Left lung (tissue), 10 donors: Measurements from ENCODE around the gene DNAJC11. TPM values are rescaled to one million over a fixed set of nuclear protein-coding genes. Genes with fewer than 3 reads are reported as not detected.
"Not testable (repeated sequence)": the region's sequence is repeated elsewhere in the genome, so short reads cannot be mapped to it uniquely, and the experiment has no call there.

Experiments used
- ATAC-seq: fragments of 200-7000 bp; cut with Tn5 transposase; one replicate; pipeline ENCODE4 v1.9.1; 2020; ENCODE audit warnings: moderate library complexity
- DNase-seq, 4 donors: peaks; one replicate each; pipeline ENCODE4 v3.0.0-alpha.2; 2013 to 2020
- H3K27ac ChIP-seq, 2 donors: fragments of 200-600 bp; sonication (generic) in 1 of 2; one replicate each; pipeline versions ENCODE4 v1.5.0 to v1.8.0; 2020 to 2021
- H3K27me3 ChIP-seq, 2 donors: fragments of 200-600 bp; sonication (generic) in 1 of 2; one replicate each; pipeline versions ENCODE4 v1.5.0 to v1.8.0; 2020 to 2021
- H3K36me3 ChIP-seq, 2 donors: fragments of 200-600 bp; sonication (generic) in 1 of 2; one replicate each; pipeline versions ENCODE4 v1.5.0 to v1.8.0; 2020 to 2021
- H3K4me1 ChIP-seq, 2 donors: fragments of 200-600 bp; one replicate each; pipeline ENCODE4 v1.8.0; 2021
- H3K4me3 ChIP-seq, 2 donors: fragments of 200-600 bp; sonication (generic) in 1 of 2; one replicate each; pipeline versions ENCODE4 v1.5.0 to v1.8.0; 2020 to 2021; ENCODE audit warnings: mild to moderate bottlenecking in 1 of 2
- H3K9me3 ChIP-seq, 2 donors: fragments of 200-600 bp; sonication (generic) in 1 of 2; one replicate each; pipeline versions ENCODE4 v1.5.0 to v1.8.0; 2020 to 2021
- intact Hi-C, 2 donors: fragments of 100-400 bp; cut with DNase I; formaldehyde crosslinking; loops; one replicate each; pipeline versions ENCODE4 v1.11.2 to v1.14.2; 2022
- polyA plus RNA-seq, 6 donors: library from polyadenylated mRNA; unstranded; fragments of 120-200 nt; gene quantifications; one replicate each; pipeline ENCODE4 v1.2.1, GENCODE V29; 2013; ENCODE audit not compliant: insufficient read length in 6 of 6
- total RNA-seq, 2 donors: library from RNA; stranded (reverse); fragmentation: NEBNext Ultra II Directional; extraction: Animal tissue kit (Norgen Biotek cat#: 25700); gene quantifications; one replicate each; pipeline ENCODE4 v1.2.1, GENCODE V29; 2021
- TF ChIP-seq, protein P1 (sequence below), 2 donors: fragments of 200-600 bp; sonication (generic) in 1 of 2; IDR thresholded peaks; one replicate each; pipeline versions ENCODE4 v1.5.0 to v1.8.0; 2021; ENCODE audit warnings: antibody characterized with exemption in 2 of 2
- donor health status: DM: no; HTN: yes; CAD: no.
- donor health status: DM: no; HTN: no; CAD: no.

Gene DNAJC11
- total and polyA plus RNA-seq, 8 donors, result 33.5 to 52.0 (median 46.7) TPM

DNA sequence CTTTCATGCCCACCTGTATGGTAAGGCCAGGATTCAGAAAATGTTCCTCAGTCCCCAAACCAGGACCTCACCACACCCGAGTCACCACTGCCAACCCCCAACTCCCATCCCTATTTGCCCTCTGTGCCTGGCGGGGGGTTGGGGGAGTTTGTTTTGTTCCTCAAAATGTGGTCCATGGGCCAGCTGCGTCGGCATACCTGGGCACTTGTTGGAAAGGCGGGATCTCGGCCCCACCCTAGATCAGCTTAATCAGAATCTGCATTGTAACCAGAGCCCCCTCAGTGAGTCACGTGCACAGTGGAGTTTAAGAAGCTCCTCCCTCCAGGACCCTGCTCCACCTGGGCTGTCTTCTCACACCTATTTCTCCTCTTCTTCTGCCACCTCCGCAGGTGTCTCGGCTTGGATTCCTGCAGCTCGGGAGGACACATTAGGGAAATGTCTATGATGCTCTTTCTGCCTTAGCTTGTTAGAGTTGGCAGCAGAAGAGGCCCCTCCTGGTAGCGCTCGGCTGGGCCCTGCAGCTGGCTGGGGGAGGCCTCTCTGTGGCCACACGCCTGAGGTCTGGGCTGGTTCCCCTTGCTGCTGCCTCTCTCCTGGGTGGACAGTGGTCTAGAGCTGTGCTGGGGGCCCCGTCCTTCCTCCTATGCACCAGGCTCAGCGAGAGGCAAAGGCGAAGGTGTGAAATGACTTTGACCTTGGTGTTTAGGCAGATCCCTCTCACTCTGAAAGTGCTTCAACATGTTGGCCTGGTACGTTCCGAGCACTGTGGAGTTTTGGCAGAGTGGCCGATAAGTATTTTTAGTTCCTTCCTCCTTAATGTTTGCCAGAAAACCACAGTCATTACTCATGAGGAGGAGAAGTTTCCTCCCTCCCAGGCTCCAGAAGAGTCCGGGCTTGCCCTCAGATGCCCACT is 41.8 kb upstream of the DNAJC11 start:
- intact Hi-C loops, result no loop called here
- ATAC-seq (peak; percentile 92), DNase-seq (peak in 2 of 4 donors; percentile 33 to 45)
- Histone ChIP-seq H3K4me1 (peaks cover 8 to 22% of the 10 kb centered on the region in 2 donors), H3K27me3 (no peaks in the 10 kb centered on the region), H3K36me3 (no peaks in the 10 kb centered on the region), H3K9me3 (no peaks in the 10 kb centered on the region), H3K27ac (peak overlapping the region; percentile 71 to 78), H3K4me3 (no peak overlapping the region)
- TF ChIP-seq, protein P1, sequence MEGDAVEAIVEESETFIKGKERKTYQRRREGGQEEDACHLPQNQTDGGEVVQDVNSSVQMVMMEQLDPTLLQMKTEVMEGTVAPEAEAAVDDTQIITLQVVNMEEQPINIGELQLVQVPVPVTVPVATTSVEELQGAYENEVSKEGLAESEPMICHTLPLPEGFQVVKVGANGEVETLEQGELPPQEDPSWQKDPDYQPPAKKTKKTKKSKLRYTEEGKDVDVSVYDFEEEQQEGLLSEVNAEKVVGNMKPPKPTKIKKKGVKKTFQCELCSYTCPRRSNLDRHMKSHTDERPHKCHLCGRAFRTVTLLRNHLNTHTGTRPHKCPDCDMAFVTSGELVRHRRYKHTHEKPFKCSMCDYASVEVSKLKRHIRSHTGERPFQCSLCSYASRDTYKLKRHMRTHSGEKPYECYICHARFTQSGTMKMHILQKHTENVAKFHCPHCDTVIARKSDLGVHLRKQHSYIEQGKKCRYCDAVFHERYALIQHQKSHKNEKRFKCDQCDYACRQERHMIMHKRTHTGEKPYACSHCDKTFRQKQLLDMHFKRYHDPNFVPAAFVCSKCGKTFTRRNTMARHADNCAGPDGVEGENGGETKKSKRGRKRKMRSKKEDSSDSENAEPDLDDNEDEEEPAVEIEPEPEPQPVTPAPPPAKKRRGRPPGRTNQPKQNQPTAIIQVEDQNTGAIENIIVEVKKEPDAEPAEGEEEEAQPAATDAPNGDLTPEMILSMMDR (IDR thresholded peaks at IDR 0.05), result no peak

DNA sequence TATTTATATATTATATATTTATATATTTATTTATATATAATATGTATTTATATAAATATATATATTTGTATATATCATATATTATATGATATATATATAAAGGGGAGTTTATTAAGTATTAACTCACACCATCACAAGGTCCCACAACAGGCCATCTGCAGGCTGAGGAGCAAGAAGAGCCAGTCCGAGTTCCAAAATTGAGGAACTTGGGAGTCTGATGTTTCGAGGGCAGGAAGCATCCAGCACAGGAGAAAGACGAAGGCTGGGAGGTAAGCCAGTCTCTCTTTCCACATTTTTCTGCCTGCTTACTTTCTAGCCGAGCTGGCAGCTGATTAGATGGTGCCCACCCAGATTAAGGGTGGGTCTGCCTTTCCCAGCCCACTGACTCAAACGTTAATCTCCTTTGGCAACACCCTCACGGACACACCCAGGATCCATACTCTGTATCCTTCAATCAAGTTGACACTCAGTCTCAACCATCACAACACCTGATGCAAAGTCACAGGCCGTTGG is 41.1 kb upstream of the DNAJC11 start:
- H3K4me3 ChIP-seq, H3K27me3 ChIP-seq, DNase-seq, H3K9me3 ChIP-seq, intact Hi-C loops, ATAC-seq, H3K36me3 ChIP-seq: not testable (repeated sequence)
- Histone ChIP-seq H3K4me1 (peaks cover 8 to 22% of the 10 kb centered on the region in 2 donors), H3K27ac (peak overlapping the region in 1 of 2 donors; percentile 78)

DNA sequence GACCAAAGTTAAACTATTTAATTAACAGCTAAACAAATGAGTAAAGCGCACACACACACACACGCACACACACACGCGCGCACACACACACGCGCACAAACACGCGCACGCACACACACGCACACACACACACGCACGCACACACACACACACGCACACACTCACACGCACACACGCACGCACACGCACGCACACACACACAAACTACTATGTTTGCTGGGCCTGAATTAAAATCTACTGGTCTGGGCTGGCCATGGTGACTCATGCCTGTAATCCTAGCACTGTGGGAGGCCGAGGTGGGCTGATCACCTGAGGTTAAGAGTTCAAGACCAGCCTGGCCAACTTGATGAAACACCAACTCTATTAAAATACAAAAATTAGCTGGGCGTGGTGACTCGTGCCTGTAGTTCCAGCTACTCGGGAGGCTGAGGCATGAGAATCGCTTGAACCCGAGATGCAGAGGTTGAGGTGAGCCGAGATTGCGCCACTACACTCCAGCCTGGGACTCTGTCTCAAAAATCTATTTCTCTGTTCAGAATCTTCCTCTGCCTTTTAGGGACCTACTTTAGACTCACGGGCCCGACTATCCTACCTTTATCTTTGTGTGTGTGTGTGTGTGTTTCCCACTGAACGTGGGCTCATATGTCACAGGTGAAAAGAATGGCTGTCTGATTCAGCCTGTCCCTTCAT is 37.5 kb upstream of the DNAJC11 start:
- Histone ChIP-seq H3K4me3 (no peak overlapping the region), H3K27me3 (peaks cover 0 to 21% of the 10 kb centered on the region in 2 donors), H3K36me3 (no peaks in the 10 kb centered on the region), H3K27ac (no peak overlapping the region), H3K4me1 (peaks cover 8 to 15% of the 10 kb centered on the region in 2 donors), H3K9me3 (no peaks in the 10 kb centered on the region)
- intact Hi-C loops, result no loop called here
- TF ChIP-seq, protein P1 (IDR thresholded peaks at IDR 0.05), result no peak
- no peak for ATAC-seq
- DNase-seq, result no peak

DNA sequence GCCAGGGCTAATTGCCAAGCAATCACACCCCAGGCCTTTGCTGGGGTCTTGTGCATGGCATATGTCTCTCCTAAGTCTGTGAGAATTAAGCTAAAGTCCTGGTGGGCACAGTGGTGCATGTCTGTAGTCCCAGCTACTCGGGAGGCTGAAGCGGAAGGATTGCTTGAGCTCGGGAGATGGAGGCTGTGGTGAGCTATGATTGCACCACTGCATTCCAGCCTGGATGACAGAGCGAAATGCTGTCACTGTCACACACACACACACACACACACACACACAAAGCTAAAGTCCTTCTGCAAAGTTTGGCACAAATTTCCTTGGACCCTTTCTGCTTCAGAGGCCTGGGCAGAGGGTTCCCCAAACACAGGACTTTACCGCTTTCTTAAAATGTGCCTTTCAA is 31.3 kb upstream of the DNAJC11 start:
- Histone ChIP-seq H3K9me3 (no peaks in the 10 kb centered on the region), H3K36me3 (no peaks in the 10 kb centered on the region), H3K27ac (no peak overlapping the region), H3K4me3 (no peak overlapping the region), H3K27me3 (peaks cover 0 to 34% of the 10 kb centered on the region in 2 donors), H3K4me1 (no peaks in the 10 kb centered on the region)
- intact Hi-C loops, result no loop called here
- DNase-seq (no peak), ATAC-seq (no peak)
- TF ChIP-seq, protein P1 (IDR thresholded peaks at IDR 0.05), result no peak

DNA sequence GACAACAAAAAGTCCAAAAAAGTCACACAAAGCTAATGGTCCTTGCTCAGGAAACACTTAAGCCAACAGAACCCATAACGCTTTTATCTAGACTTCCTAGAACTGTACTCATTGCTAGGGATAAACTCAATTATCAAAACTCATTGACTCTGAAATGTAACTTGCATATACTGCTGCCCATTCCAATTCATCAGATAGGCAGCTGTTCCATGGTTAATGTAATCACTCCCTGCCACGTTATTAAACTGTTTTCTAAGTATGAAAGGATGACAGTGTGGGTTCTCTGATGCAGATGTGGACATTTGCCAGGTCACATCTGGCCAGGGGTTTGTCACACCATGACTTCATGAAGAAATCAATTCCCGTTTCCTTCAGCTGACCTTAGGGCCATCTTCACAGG is 30.3 kb upstream of the DNAJC11 start:
- Histone ChIP-seq H3K4me3 (no peak overlapping the region), H3K36me3 (no peaks in the 10 kb centered on the region), H3K27ac (no peak overlapping the region), H3K9me3 (no peaks in the 10 kb centered on the region), H3K4me1 (no peaks in the 10 kb centered on the region), H3K27me3 (peaks cover 0 to 29% of the 10 kb centered on the region in 2 donors)
- TF ChIP-seq, protein P1 (IDR thresholded peaks at IDR 0.05), result no peak
- ATAC-seq, result no peak
- intact Hi-C loops, result no loop called here
- DNase-seq, result no peak
